ENCODE data around the gene WDR26.

GRCh38 chr1:224466154-224466553 is 31.6 kb upstream of the WDR26 start:
- TF ChIP-seq GATAD2B (IDR thresholded peaks at IDR 0.05; ENCODE audit: borderline replicate concordance) = no peak
- TF ChIP-seq, protein P1, sequence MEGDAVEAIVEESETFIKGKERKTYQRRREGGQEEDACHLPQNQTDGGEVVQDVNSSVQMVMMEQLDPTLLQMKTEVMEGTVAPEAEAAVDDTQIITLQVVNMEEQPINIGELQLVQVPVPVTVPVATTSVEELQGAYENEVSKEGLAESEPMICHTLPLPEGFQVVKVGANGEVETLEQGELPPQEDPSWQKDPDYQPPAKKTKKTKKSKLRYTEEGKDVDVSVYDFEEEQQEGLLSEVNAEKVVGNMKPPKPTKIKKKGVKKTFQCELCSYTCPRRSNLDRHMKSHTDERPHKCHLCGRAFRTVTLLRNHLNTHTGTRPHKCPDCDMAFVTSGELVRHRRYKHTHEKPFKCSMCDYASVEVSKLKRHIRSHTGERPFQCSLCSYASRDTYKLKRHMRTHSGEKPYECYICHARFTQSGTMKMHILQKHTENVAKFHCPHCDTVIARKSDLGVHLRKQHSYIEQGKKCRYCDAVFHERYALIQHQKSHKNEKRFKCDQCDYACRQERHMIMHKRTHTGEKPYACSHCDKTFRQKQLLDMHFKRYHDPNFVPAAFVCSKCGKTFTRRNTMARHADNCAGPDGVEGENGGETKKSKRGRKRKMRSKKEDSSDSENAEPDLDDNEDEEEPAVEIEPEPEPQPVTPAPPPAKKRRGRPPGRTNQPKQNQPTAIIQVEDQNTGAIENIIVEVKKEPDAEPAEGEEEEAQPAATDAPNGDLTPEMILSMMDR (IDR thresholded peaks at IDR 0.05 in 2 of 3, conservative IDR thresholded peaks at IDR 0.05 in 1 of 3; ENCODE audit: insufficient read depth in 2 of 3, low read depth in 1 of 3, low read length in 3 of 3) = no peak
- TF ChIP-seq HMBOX1 (IDR thresholded peaks at IDR 0.05) = no peak
- no peak for TF ChIP-seq KDM1A (IDR thresholded peaks at IDR 0.05)
- TF ChIP-seq YY1 (IDR thresholded peaks at IDR 0.05; ENCODE audit: borderline replicate concordance in 1 of 3, control insufficient read depth in 1 of 3, extremely low read depth in 1 of 3, insufficient read depth in 3 of 3, insufficient read length in 1 of 3, insufficient replicate concordance in 2 of 3, low read depth in 1 of 3, low read length in 2 of 3) = no peak
- no peak for TF ChIP-seq ATF7 (IDR thresholded peaks at IDR 0.05)
- TF ChIP-seq E2F5 (CRISPR knock-in tag; IDR thresholded peaks at IDR 0.05) = no peak
- no peak for TF ChIP-seq ZNF740 (CRISPR knock-in tag; IDR thresholded peaks at IDR 0.05)
- TF ChIP-seq ZNF740 (tag; IDR thresholded peaks at IDR 0.05) = no peak

All from K562 (cell line).